Activated CD4-positive, alpha-beta T cell treated with anti-CD3 and anti-CD28 coated beads, Interleukin-2, Interleukin-4, amounts not matched to agents 100 ng/mL and 50 ng/mL, durations not matched to agents 16 hours and 8 hours (primary cell): ENCODE results near the gene GGNBP2.
"Not testable (repeated sequence)": the region's sequence is repeated elsewhere in the genome, so short reads cannot be mapped to it uniquely, and the experiment has no call there.

Source experiments
- DNase-seq: peaks from one replicate; pipeline ENCODE4 v3.0.0-alpha.2; 2020; ENCODE audit warnings: low spot score

GGNBP2 gene

GRCh38 chr17:36602030-36602748 is 57.5 kb downstream of the GGNBP2 start:
- no peak for DNase-seq

- DNase-seq = peak; percentile 80
Measured at GRCh38 chr17:36602924-36603384, 58.2 kb downstream of the GGNBP2 start.

GRCh38 chr17:36605028-36605427 is 60.3 kb downstream of the GGNBP2 start:
- DNase-seq = not testable (repeated sequence)

GRCh38 chr17:36608280-36608679 is 63.6 kb downstream of the GGNBP2 start:
- DNase-seq = no peak

- DNase-seq = no peak
Measured at GRCh38 chr17:36608794-36609497, 64.2 kb downstream of the GGNBP2 start.

GRCh38 chr17:36609498-36609862 is 64.8 kb downstream of the GGNBP2 start:
- DNase-seq = no peak

GRCh38 chr17:36610474-36610873 is 65.8 kb downstream of the GGNBP2 start:
- DNase-seq = no peak

GRCh38 chr17:36611345-36612072 is 66.8 kb downstream of the GGNBP2 start:
- no peak for DNase-seq

GRCh38 chr17:36612323-36612722 is 67.6 kb downstream of the GGNBP2 start:
- DNase-seq = no peak

- no peak for DNase-seq
Measured at GRCh38 chr17:36613155-36613554, 68.4 kb downstream of the GGNBP2 start.

- DNase-seq = no peak
Measured at GRCh38 chr17:36614081-36614480, 69.4 kb downstream of the GGNBP2 start.

GRCh38 chr17:36614933-36615332 is 70.2 kb downstream of the GGNBP2 start:
- no peak for DNase-seq

GRCh38 chr17:36616061-36617029 is 71.6 kb downstream of the GGNBP2 start:
- no peak for DNase-seq

- no peak for DNase-seq
Measured at GRCh38 chr17:36617773-36618172, 73.1 kb downstream of the GGNBP2 start.

- DNase-seq = no peak
Measured at GRCh38 chr17:36623281-36623680, 78.6 kb downstream of the GGNBP2 start.

GRCh38 chr17:36625188-36625587 is 80.5 kb downstream of the GGNBP2 start:
- DNase-seq = no peak

GRCh38 chr17:36627101-36627500 is 82.4 kb downstream of the GGNBP2 start:
- DNase-seq = no peak

GRCh38 chr17:36628576-36628975 is 83.9 kb downstream of the GGNBP2 start:
- no peak for DNase-seq

- DNase-seq = peak; percentile 83
Measured at GRCh38 chr17:36629252-36629847, 84.6 kb downstream of the GGNBP2 start.

- DNase-seq = no peak
Measured at GRCh38 chr17:36629970-36630502, 85.3 kb downstream of the GGNBP2 start.

- DNase-seq = no peak
Measured at GRCh38 chr17:36631022-36631421, 86.3 kb downstream of the GGNBP2 start.
